Muscle layer of colon (tissue), 2 donors: Measurements from ENCODE around the gene KLHL28.
"Not testable (repeated sequence)": the region's sequence is repeated elsewhere in the genome, so short reads cannot be mapped to it uniquely, and the experiment has no call there.

ENCODE experiments used
- H3K27ac ChIP-seq: one replicate; pipeline ENCODE4 v1.7.0; 2013; ENCODE audit warnings: low read depth, mild to moderate bottlenecking, low read length, moderate library complexity
- H3K27me3 ChIP-seq, 2 donors: one replicate each; pipeline ENCODE4 v1.7.0; 2013; ENCODE audit warnings: low read length in 2 of 2, mild to moderate bottlenecking in 2 of 2; ENCODE audit not compliant: insufficient read depth in 2 of 2, control insufficient read depth in 1 of 2
- H3K36me3 ChIP-seq: one replicate; pipeline ENCODE4 v1.7.0; 2013; ENCODE audit warnings: mild to moderate bottlenecking, low read length; ENCODE audit not compliant: insufficient read depth
- H3K4me1 ChIP-seq: one replicate; pipeline ENCODE4 v1.7.0; 2013; ENCODE audit warnings: mild to moderate bottlenecking, low read length; ENCODE audit not compliant: insufficient read depth
- H3K4me3 ChIP-seq, 2 donors: one replicate each; pipeline ENCODE4 v1.7.0; 2013; ENCODE audit warnings: low read length in 2 of 2, low read depth in 1 of 2, mild to moderate bottlenecking in 1 of 2, moderate library complexity in 1 of 2
- H3K9ac ChIP-seq: one replicate; pipeline ENCODE4 v1.7.0; 2013; ENCODE audit warnings: low read length
- H3K9me3 ChIP-seq: one replicate; pipeline ENCODE4 v1.7.0; 2013; ENCODE audit warnings: mild to moderate bottlenecking, low read length
- donor health status: abdominal sarcoma.
- donor health status: Adenocarcinoma of cecum.

Gene KLHL28

DNA sequence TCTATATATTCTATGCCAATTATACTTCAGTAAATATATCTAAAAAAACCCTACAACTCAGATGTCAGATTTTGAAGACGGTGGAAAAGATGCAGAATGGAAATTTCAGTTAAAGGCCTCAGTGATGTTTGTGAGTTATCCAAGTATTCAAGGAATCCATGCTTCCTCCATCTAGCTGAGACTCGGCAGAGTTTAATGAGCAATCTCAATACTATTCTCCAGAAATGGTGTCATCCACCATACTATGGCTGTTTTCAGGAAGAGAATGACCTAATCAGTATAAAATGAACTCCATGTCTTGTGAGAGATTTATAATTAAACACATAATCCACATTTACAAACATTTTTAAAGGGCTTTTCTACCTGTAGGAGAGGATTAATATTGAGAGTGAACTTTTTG lies 66.0 kb downstream of the KLHL28 start:
- Histone ChIP-seq H3K9ac (no peak overlapping the region), H3K4me1 (peaks cover 14% of the 10 kb centered on the region), H3K4me3 (no peak overlapping the region), H3K36me3 (no peaks in the 10 kb centered on the region), H3K27ac (no peak overlapping the region), H3K27me3 (no peaks in the 10 kb centered on the region), H3K9me3 (no peaks in the 10 kb centered on the region)

DNA sequence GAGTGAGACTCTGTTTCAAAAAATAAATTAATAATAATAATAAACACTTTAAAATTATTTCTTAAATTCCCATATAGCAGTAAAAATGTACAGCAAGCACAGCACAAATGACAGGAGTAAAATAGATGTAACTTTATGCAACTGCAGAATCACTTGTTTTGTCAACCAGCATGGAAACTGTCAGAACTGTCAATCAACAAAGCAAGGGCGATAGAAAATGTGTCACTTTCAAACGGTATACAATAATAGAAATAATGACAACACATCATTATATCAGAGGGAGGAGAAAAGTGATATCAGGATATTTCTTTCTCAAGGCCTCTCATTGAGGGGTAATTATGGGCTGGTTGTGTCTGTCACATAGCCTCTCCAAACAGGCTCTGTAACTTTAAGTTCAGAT lies 68.2 kb downstream of the KLHL28 start:
- H3K27ac ChIP-seq = no peak overlapping the region
- H3K4me1 ChIP-seq = peaks cover 5% of the 10 kb centered on the region
- H3K9me3 ChIP-seq = no peaks in the 10 kb centered on the region
- H3K9ac ChIP-seq = no peak overlapping the region
- H3K36me3 ChIP-seq = no peaks in the 10 kb centered on the region
- H3K27me3 ChIP-seq = no peaks in the 10 kb centered on the region
- no peak overlapping the region for H3K4me3 ChIP-seq

DNA sequence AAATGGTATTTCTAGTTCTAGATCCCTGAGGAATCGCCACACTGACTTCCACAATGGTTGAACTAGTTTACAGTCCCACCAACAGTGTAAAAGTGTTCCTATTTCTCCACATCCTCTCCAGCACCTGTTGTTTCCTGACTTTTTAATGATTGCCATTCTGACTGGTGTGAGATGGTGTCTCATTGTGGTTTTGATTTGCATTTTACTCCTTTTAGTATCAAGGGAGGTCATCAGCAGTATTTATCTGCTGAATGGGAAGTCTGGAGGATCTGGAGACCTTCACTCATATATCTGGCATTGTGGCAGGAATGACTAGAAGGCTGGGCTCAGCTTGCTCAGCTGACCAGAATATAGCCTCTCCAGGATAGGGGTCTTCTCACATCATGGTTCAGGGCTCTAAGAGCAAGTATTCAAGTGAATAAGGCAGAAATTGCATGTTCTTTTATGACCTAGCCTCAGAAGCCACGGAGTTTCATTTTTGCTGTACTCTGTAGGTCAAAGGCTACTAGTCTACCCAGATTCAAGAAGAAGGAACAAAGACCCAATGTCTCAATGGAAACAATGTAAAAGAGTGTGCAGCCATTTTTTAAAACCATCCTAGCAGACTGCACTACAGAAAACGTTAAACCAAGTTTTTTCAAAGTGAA lies 69.9 kb downstream of the KLHL28 start:
- not testable (repeated sequence) for H3K27ac ChIP-seq, H3K36me3 ChIP-seq, H3K4me3 ChIP-seq, H3K27me3 ChIP-seq, H3K4me1 ChIP-seq, H3K9me3 ChIP-seq, H3K9ac ChIP-seq

DNA sequence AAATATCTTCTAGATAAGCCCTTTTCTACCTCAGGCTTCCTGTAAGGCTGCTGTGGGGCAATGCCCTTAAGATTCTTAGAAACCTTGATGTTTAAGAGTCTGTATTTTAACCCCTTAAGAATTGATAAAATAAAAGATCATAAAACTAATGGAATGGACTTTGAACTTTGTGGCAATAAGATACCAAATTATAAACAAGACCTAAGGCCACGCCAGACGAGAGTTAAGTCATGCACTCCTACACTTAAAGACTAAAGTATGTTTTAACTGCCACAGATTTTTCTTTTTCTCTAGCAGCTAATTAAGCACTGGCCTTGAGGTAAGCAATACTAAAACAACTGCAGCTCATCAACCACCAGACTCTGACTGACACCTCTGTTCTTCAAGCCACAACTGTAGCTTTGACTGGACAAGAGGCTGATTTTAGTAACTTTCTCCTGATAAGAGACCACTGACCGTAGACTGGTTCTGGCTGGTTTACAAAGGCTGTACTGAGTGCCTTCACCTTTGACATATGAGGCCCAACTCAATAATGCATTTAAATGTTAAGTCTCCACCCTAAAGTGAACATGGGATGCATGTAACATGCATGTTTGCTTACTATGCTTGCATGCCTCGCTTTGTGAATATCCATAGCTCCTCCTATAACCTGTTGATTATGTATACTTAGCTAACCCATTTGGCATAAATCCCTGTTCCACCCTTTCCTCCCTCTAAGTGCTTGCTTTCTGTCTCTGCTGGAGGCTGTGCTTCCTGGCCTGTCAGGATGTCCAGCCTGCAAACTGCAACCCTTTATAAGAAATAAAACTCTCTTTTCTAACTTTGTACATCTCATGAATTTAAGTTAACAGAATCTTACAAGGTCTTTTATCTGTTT lies 71.9 kb downstream of the KLHL28 start:
- H3K27ac ChIP-seq = no peak overlapping the region
- no peaks in the 10 kb centered on the region for H3K36me3 ChIP-seq
- H3K4me1 ChIP-seq = no peaks in the 10 kb centered on the region
- H3K9ac ChIP-seq = no peak overlapping the region
- no peaks in the 10 kb centered on the region for H3K27me3 ChIP-seq
- H3K9me3 ChIP-seq = no peaks in the 10 kb centered on the region
- no peak overlapping the region for H3K4me3 ChIP-seq

DNA sequence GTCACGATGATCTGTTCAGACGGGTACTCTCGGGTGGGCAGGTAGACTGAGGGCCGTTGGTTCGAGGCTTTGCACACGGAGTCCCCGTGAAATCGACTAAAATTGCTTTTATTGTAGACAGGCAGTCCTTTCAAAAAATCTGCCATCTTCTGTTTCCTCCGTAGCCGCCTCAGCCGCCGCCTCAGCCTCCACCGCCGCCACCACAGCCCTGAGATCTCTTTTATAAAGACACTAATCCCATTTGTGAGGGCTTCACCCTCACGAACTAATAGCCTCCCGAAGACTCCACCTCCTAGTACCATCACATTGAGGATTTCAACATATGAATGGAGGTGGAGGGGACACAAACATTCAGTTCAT lies 74.2 kb downstream of the KLHL28 start:
- H3K27ac ChIP-seq = no peak overlapping the region
- H3K36me3 ChIP-seq = no peaks in the 10 kb centered on the region
- H3K4me1 ChIP-seq = no peaks in the 10 kb centered on the region
- H3K9me3 ChIP-seq = no peaks in the 10 kb centered on the region
- H3K27me3 ChIP-seq = no peaks in the 10 kb centered on the region
- H3K4me3 ChIP-seq = no peak overlapping the region
- no peak overlapping the region for H3K9ac ChIP-seq

DNA sequence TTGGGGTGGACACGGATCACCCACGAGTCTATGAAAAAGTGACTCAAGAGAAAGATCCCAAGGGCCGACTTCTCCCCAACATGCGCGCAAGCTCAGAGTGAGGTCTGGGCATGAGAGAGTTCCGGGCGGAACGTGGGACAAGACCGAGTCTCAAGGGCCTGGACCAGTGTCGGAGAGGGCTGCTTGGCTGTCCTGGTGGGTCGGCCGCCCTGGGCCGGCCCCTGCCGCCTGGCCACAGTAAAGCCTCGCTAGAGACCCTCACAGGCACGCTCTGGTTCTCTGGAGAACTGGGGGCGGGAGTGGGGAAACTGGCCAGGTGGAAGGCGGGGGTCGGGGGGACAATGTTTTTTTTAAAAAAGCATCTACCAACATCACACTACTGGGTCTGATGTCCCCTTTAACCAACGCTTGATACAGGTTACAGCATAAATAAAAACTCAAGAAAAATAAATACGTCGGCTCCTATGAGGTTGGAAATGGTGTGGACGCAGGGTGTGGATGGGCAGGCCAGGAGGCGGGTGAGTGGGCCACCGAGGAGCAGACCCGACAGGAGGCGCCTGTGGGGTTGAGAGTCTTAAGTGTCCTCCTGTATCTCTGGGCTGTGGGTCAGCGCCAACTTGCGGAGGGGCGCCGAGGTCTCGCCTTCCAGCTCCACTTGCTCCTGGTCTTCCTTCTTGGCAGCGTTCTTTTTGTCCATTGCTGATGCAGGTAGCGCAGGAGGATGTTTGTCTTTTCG lies 74.7 kb downstream of the KLHL28 start:
- Histone ChIP-seq H3K4me1 (no peaks in the 10 kb centered on the region), H3K4me3 (no peak overlapping the region), H3K27me3 (no peaks in the 10 kb centered on the region), H3K27ac (no peak overlapping the region), H3K9me3 (no peaks in the 10 kb centered on the region), H3K9ac (no peak overlapping the region), H3K36me3 (no peaks in the 10 kb centered on the region)

DNA sequence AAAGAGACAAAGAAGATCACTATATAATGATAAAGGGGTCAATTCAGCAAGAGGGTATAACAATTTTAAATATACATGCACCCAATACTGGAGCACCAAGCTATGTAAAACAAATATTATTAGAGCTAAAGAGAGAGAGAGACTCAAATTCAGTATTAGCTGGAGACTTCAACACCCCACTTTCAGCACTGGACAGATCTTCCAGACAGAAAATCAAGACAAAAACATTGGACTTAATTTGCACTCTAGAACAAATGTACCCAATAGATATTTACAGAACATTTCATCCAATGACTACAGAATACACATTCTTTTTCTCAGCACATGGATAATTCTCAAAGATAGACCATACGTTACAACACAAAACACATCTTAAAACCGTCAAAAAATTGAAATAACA lies 81.0 kb downstream of the KLHL28 start:
- Histone ChIP-seq H3K9me3 (no peaks in the 10 kb centered on the region), H3K27me3 (no peaks in the 10 kb centered on the region), H3K4me3 (no peak overlapping the region), H3K4me1 (no peaks in the 10 kb centered on the region), H3K27ac (no peak overlapping the region), H3K36me3 (no peaks in the 10 kb centered on the region), H3K9ac (no peak overlapping the region)
